K562 (cell line): ENCODE measurements around the gene POLR2A. TPM values are rescaled to one million over a fixed set of nuclear protein-coding genes. Genes with fewer than 3 reads are reported as not detected.
A peak's percentile ranks its signal among the peaks of the same experiment; 100 is the strongest.

Source experiments
- CREB1 ChIP-seq, 2 experiments: sonication (generic) in 1 of 2; formaldehyde crosslinking in 1 of 2; IDR thresholded peaks; 2 replicates each; pipeline versions ENCODE4 v1.6.1 to v1.8.0; 2012 to 2022; ENCODE audit warnings: inconsistent platforms in 1 of 2, mild to moderate bottlenecking in 1 of 2, missing genetic modification reagents in 1 of 2, moderate library complexity in 1 of 2
- KAT7 ChIP-seq: sonication (generic); formaldehyde crosslinking; IDR thresholded peaks from 2 replicates; pipeline ENCODE4 v1.8.0; 2022; ENCODE audit warnings: missing genetic modification reagents, mild to moderate bottlenecking, borderline replicate concordance
- PREB ChIP-seq: sonication (generic); formaldehyde crosslinking; IDR thresholded peaks from 2 replicates; pipeline ENCODE4 v1.8.1; 2023; ENCODE audit warnings: mild to moderate bottlenecking, missing genetic modification reagents
- SOX6 ChIP-seq: fragments of 450-650 bp; IDR thresholded peaks from 2 replicates; pipeline ENCODE4 v1.6.1; 2014; ENCODE audit warnings: mild to moderate bottlenecking
- polyA plus RNA-seq, 8 experiments: library from polyadenylated mRNA; depleted of rRNA in 4 of 8; stranded (reverse) in 5 of 8; unstranded in 3 of 8; fragments of >200 nt; fragmentation: Nextera tagmentation in 2 of 8; fragmentation: Illumina TruSeq in 1 of 8; extraction: Ambion mirVana in 2 of 8; extraction: Trizol in 1 of 8; gene quantifications; 2 replicates each; pipeline versions ENCODE4 v1.2.1 to v1.2.3, GENCODE V29; 2011 to 2014; ENCODE audit warnings: inconsistent platforms in 1 of 8, missing spikeins in 1 of 8
- total RNA-seq, 7 experiments: library from RNA; depleted of rRNA in 6 of 7; stranded (reverse); fragments of >200 nt in 6 of 7; fragmentation: Illumina TruSeq in 2 of 7; extraction: Trizol in 2 of 7; gene quantifications; 2 replicates each; pipeline versions ENCODE4 v1.2.1 to v1.2.3, GENCODE V29; 2011 to 2021; ENCODE audit warnings: low replicate concordance in 1 of 7
- TF ChIP-seq, protein P1 (sequence below): fragments of 450-650 bp; IDR thresholded peaks from 2 replicates; pipeline ENCODE4 v1.6.1; 2016; ENCODE audit warnings: mild to moderate bottlenecking, moderate library complexity

POLR2A gene
- total and polyA plus RNA-seq, 9 of the 15 experiments (the other 6 are each of a cell fraction or from before 2014, with no cell fraction given), result 1.3 to 109 (median 12.4) TPM

- 0 out of 2 replicates have a peak, but pooled peaks have one; percentile 23 for TF ChIP-seq SOX6
- TF ChIP-seq, protein P1, sequence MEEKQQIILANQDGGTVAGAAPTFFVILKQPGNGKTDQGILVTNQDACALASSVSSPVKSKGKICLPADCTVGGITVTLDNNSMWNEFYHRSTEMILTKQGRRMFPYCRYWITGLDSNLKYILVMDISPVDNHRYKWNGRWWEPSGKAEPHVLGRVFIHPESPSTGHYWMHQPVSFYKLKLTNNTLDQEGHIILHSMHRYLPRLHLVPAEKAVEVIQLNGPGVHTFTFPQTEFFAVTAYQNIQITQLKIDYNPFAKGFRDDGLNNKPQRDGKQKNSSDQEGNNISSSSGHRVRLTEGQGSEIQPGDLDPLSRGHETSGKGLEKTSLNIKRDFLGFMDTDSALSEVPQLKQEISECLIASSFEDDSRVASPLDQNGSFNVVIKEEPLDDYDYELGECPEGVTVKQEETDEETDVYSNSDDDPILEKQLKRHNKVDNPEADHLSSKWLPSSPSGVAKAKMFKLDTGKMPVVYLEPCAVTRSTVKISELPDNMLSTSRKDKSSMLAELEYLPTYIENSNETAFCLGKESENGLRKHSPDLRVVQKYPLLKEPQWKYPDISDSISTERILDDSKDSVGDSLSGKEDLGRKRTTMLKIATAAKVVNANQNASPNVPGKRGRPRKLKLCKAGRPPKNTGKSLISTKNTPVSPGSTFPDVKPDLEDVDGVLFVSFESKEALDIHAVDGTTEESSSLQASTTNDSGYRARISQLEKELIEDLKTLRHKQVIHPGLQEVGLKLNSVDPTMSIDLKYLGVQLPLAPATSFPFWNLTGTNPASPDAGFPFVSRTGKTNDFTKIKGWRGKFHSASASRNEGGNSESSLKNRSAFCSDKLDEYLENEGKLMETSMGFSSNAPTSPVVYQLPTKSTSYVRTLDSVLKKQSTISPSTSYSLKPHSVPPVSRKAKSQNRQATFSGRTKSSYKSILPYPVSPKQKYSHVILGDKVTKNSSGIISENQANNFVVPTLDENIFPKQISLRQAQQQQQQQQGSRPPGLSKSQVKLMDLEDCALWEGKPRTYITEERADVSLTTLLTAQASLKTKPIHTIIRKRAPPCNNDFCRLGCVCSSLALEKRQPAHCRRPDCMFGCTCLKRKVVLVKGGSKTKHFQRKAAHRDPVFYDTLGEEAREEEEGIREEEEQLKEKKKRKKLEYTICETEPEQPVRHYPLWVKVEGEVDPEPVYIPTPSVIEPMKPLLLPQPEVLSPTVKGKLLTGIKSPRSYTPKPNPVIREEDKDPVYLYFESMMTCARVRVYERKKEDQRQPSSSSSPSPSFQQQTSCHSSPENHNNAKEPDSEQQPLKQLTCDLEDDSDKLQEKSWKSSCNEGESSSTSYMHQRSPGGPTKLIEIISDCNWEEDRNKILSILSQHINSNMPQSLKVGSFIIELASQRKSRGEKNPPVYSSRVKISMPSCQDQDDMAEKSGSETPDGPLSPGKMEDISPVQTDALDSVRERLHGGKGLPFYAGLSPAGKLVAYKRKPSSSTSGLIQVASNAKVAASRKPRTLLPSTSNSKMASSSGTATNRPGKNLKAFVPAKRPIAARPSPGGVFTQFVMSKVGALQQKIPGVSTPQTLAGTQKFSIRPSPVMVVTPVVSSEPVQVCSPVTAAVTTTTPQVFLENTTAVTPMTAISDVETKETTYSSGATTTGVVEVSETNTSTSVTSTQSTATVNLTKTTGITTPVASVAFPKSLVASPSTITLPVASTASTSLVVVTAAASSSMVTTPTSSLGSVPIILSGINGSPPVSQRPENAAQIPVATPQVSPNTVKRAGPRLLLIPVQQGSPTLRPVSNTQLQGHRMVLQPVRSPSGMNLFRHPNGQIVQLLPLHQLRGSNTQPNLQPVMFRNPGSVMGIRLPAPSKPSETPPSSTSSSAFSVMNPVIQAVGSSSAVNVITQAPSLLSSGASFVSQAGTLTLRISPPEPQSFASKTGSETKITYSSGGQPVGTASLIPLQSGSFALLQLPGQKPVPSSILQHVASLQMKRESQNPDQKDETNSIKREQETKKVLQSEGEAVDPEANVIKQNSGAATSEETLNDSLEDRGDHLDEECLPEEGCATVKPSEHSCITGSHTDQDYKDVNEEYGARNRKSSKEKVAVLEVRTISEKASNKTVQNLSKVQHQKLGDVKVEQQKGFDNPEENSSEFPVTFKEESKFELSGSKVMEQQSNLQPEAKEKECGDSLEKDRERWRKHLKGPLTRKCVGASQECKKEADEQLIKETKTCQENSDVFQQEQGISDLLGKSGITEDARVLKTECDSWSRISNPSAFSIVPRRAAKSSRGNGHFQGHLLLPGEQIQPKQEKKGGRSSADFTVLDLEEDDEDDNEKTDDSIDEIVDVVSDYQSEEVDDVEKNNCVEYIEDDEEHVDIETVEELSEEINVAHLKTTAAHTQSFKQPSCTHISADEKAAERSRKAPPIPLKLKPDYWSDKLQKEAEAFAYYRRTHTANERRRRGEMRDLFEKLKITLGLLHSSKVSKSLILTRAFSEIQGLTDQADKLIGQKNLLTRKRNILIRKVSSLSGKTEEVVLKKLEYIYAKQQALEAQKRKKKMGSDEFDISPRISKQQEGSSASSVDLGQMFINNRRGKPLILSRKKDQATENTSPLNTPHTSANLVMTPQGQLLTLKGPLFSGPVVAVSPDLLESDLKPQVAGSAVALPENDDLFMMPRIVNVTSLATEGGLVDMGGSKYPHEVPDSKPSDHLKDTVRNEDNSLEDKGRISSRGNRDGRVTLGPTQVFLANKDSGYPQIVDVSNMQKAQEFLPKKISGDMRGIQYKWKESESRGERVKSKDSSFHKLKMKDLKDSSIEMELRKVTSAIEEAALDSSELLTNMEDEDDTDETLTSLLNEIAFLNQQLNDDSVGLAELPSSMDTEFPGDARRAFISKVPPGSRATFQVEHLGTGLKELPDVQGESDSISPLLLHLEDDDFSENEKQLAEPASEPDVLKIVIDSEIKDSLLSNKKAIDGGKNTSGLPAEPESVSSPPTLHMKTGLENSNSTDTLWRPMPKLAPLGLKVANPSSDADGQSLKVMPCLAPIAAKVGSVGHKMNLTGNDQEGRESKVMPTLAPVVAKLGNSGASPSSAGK, result peak; percentile 44
- 0 out of 2 replicates have a peak, but pooled peaks have one; percentile 10 for TF ChIP-seq CREB1 (IDR thresholded peaks at IDR 0.05)
- no peak for TF ChIP-seq CREB1 (CRISPR knock-in tag; IDR thresholded peaks at IDR 0.05)
- peak; percentile 86; the same call in 1 of the 2 replicates for TF ChIP-seq KAT7 (CRISPR knock-in tag)
- TF ChIP-seq PREB (CRISPR knock-in tag), result 0 out of 2 replicates have a peak, but pooled peaks have one; percentile 91
Observed at GRCh38 chr17:7484919-7485377, 782 bp downstream of the POLR2A start (continued).
